IPS-18c (cell line): Measurements from ENCODE around the gene ARHGDIB.

Experiments
- H3K4me3 ChIP-seq: 2 replicates; pipeline ENCODE4 v1.7.0; 2013; ENCODE audit warnings: low read depth, mild to moderate bottlenecking, low read length, moderate library complexity; ENCODE audit not compliant: insufficient read depth
- H3K9me3 ChIP-seq: one replicate; pipeline ENCODE4 v1.6.1; 2013; ENCODE audit warnings: mild to moderate bottlenecking, low read length, moderate library complexity; ENCODE audit not compliant: control insufficient read depth, insufficient read depth

The ARHGDIB gene

DNA sequence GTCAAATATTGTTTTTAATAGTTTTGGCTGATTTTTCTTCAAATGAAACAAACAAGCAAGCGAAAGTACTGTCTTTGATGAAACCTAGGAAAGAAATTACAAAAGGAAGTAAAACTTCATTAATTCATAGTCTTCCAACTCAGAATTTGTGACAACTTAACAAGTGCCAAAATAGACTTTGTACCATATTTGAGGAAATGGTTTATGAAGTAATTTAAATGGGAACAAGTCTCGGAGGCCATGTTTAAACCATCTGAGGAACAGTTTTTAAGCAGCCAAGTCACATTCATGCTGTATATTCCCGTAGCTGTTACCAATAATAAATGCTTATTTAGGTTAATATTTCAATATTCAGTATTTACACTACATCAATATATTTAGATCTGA is 745 bp upstream of the ARHGDIB start:
- Histone ChIP-seq H3K4me3 (no peak overlapping the region), H3K9me3 (no peaks in the 10 kb centered on the region)

DNA sequence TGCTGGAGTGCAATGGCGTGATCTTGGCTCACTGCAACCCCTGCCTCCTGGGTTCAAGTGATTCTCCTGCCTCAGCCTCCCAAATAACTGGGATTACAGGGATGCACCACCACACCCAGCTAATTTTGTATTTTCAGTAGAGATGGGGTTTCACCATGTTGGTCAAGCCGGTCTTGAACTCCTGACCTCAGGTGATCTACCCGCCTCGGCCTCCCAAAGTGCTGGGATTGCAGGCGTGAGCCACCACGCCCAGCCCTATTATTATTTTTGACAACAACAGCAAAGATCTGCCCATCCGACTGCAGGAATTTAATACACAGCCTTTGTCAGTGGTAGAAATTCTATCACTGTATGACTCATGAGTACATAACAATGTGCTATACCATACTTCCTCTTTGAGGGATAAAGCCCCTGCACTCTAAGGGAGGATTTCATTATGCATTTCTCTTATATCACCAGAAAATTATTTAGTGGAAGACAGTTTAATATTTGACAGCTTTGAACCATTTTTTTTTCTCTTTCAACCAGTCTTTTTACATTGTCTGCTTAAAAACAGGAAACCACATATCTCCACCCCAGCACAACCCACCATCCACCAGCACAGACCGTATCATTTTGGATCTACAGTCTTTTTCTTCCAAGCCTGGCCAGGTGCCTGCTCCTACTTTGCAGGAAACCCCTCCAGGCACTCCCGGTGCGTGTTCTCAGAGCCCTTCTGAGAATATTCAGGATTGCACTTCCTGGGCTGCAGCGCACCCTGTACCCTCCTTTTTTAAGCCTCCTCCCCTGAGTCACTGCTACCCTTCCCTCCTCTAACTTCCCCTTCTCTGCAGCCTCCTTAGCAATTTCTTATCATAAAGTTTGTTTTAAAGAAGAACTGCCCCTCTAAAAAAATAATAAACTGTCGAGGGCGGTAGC is 594 bp downstream of the ARHGDIB start:
- Histone ChIP-seq H3K4me3 (no peak overlapping the region), H3K9me3 (no peaks in the 10 kb centered on the region)

DNA sequence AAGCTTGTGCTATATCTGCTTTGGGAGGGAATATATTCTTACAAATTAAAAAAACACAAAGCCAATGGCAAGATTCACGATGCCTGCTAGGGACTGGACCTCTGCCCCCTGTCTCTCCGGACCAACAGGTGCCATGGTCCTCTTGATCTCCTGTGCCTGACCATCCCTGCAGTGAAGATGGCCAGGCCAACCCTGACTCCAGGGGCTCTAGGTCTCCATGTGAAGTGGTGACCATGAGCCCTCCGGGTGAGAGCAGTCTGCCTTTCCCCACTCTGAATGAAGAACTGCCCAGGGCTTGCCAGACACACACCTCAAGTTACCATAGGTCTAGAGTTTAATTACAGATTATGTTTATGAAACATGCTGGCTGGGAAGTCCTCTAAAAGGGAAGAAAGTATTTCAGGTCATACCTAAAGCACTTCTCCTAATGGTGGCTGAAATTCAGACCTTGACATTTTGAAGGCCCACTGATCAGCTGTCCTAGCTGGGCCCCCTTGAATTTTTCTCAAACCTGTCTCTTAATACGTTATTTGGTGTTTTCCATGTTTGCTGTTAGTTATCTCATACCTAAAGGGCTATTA is 1.4 kb downstream of the ARHGDIB start:
- Histone ChIP-seq H3K9me3 (no peaks in the 10 kb centered on the region), H3K4me3 (no peak overlapping the region)

DNA sequence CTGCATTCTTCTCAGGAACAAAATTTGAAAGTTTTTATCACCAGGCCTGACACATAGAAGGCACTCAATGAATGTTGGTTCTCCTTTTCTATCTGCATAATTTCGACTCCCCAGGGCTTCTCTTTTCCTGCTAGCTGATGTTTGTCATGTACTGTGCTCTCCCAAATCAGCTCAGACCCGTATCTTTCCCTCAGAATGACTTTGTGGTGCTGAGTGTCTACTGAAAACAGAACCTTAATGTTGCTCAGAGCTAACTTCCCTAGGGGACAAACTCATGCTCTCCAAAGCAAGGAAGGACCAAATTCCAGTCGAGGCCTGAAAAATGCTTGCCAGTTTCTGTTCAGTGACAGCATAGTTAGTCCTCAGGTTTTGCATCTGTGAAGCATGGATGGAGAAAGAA is 1.9 kb downstream of the ARHGDIB start:
- no peak overlapping the region for H3K4me3 ChIP-seq
- no peaks in the 10 kb centered on the region for H3K9me3 ChIP-seq

DNA sequence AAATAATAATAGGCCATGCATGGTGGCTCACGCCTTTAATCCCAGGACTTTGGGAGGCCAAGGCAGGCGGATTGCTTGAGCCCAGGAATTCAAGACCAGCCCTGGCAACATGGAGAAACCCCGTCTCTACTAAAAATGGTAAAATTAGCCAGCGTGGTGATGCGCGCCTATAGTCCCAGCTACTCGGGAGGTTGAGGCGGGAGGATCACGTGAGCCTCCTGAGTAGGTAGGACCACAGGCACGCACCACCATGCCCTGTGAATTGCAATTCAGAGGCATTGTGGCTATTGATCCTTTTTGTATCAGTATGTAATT is 2.3 kb downstream of the ARHGDIB start:
- H3K4me3 ChIP-seq, result no peak overlapping the region

DNA sequence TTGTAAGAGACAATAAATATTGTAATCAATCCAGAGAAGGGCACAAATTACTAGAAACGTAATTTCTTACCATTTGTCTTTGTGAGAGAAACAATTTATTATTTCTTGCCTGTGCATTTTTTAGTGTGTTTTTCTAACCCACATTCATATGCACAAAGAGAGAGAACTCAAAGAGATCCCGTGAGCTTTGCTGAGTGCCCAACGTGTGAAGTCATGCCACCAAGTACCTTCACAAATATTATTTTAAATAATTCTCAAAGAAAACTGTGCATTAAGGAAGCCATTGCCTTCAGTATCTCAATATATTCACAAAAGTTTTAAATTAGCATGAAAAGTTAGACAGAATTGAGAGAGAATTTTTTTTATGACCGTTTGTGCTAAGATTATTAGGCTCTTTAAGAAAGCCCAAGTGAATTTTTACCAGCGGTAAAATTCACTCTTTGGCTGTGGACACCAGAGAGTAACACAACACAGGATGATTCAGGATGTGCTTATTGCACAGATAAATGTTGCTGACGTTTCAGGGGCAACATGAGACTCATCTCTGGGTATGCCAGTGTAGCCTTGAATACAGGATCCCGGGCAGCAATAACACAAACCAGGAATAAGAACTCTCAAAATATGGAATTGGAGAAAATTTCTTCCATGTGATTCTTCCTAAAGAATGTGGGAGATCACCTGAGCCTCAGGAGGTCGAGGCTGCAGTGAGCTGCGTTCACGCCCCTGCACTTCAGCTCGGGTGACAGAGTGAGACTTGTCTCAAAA is 2.9 kb downstream of the ARHGDIB start:
- H3K4me3 ChIP-seq, result no peak overlapping the region
- no peaks in the 10 kb centered on the region for H3K9me3 ChIP-seq

More for the DNA sequence above, 2.3 kb downstream of the ARHGDIB start:
- H3K9me3 ChIP-seq, result no peaks in the 10 kb centered on the region

DNA sequence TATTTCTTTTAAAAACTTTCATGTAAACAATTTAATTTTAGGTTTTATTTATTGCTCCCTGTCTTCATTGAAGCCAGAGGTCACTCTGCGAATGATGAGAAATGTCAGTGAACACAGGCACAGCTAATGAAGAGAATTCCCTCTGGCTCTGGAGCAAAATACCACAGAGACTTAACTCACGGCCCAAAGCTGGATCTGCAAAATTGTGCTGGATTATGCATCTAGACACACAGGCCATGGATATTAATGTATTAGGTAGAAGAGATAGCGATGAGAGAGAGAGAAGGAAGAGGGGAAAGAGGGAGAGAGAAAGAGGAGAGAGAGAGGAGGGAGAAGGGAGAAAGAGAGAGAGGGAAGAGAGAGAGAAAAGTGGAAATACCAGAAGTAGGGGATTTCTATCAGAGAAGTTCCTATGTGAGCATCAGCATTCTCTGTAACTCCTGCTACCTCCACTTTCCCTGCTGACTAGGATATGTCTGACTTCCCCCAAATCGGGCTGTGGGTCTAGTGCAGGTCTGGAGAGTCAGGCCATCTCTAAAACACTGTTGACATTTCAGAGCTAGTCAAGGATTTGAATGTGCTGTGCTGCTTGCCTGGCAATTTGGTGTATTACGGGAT is 3.7 kb downstream of the ARHGDIB start:
- Histone ChIP-seq H3K4me3 (no peak overlapping the region), H3K9me3 (no peaks in the 10 kb centered on the region)

DNA sequence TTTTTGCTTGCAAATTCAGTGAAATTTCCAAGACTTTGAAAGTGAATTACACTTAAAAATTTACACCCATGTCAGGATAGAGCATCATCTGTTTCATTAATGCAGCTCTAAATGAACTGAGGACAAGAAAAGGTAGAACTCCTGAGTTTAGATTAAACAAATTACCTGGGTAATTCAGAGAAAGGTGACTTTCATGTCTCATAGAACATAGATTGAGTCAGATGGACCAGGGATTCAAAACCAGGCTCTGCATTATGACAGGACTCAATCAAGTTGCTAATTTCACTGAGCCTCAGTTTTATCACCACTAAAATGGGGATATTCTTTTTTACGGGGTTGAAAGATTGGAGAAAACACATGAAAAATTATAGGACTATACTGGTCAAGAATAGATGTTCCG is 4.5 kb downstream of the ARHGDIB start:
- no peak overlapping the region for H3K4me3 ChIP-seq
- H3K9me3 ChIP-seq, result no peaks in the 10 kb centered on the region

DNA sequence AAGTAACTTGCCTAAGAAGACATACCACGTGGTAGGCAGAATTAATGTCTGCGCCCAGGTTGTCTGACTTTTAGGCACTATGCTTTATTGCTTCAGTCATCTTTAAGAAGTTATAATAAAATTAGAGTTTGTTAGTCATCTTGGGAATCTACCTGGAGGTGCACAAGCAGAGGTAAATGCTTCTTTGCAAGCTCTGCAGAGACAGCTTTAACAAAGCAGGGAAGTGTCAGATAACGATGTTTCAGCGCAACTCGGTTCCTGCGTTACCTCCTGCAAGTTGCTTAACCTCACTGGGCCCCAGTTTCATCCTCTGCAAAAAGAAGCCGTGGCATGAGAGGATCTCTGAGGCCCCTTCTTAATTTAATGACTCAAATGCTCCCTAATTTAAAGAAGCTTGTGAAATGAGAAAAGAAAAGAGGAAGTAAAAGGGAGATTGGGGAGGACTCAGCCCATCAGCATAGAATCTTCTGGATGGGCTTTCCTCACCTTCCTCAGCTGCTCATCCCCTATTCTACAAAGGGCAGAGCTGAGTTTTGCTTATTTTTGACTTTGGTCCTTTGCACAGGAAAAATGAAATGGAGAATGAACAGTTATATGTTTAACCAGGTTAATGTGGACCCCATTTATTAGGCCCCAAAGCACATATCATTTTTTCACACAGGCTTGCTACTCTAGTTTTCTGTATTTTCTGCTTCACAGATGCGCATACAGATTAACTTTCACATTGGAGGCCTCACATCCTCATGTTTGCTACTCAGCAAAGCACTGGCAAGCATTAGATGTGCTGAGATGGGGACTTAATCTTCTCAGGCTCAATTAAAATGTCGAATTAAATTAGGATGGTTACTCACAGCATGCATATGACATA is 5.1 kb downstream of the ARHGDIB start:
- H3K4me3 ChIP-seq, result no peak overlapping the region

DNA sequence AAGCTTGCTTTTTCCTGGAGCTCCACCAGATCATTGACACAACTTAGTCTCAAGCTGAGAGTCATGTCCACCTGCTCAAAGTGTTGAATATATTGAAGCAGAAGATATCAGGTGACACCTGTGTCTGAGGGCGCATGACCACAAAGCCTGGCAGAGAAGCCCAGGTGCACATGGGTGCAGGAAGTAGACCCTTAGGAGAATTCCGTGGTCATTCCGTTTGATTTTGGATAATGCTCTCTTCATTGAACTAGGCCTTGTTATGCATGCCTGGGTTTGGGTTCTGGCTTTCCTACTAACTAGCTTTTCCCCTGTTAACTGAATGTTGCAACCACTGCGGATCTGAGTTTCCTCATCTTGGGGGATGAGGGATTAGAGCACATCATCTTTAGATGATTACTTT is 7.1 kb downstream of the ARHGDIB start:
- H3K4me3 ChIP-seq, result no peak overlapping the region
- H3K9me3 ChIP-seq, result no peaks in the 10 kb centered on the region

More for the DNA sequence above, 5.1 kb downstream of the ARHGDIB start:
- H3K9me3 ChIP-seq, result no peaks in the 10 kb centered on the region

DNA sequence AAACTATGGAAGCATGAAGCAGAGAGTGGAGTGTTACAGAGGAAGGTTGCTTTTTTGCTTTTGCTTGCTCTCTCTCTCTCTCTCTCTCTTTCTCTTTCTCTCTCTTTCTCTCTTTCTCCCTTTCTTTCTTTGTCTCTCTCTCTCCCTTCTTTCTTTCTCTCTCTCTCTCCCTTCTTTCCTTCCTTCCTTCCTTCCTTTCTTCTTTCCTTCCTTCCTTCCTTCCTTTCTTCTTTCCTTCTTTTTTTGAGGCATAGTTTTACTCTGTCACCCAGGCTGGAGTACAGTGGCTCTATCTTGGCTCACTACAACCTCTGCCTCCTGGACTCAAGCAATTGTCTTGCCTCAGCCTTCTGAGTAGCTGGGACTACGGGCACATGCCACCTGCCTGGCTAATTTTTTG is 7.6 kb downstream of the ARHGDIB start:
- no peaks in the 10 kb centered on the region for H3K9me3 ChIP-seq

DNA sequence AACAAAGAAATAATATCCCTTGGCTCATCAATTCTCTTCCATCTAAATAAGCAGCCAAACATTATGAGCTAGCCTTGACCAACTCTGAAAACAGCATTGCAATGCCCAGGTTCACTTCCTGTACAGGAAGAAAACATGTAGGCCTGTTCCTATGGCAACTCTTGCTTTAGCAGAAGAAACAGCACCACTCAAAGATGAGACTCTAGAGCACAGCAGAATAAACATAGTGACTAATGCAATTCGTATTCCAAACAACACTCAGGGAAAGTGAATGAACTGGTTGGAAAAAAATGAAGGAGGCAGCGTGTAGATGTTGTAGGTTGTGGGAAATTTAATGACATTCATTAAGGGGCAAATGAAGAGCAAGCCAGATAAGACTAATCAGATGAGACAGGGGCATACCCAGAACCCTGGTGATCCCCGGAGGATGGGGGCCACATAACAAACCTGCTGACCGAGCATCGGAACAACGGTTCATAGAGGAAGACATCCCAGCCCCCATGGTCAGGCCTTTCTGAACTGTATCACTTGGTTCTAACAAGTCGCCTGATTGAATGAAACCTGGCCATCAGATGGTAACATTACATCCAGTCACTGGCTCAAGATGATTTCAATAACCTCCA is 9.0 kb downstream of the ARHGDIB start:
- Histone ChIP-seq H3K9me3 (no peaks in the 10 kb centered on the region), H3K4me3 (no peak overlapping the region)

More for the DNA sequence above, 7.6 kb downstream of the ARHGDIB start:
- H3K4me3 ChIP-seq, result no peak overlapping the region

DNA sequence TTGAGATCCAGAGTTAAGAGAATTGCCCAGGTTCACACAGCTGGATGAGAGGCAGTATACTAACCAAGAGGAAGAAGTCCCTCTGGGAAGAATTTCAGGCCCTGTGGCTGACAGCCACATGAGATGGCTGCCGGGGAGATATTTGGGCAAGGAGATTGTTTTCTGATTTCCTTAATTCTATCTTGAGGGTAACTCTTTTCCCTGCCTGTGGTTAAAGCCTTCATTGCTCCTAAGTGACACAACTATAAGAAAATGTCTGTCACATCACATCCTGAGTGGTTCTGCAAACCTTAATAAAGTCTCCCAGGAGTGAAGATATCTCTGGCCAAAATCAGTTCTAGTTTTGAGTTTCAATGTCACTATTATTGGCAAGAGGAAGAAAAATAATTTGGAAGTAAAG is 9.6 kb downstream of the ARHGDIB start:
- Histone ChIP-seq H3K9me3 (no peaks in the 10 kb centered on the region), H3K4me3 (no peak overlapping the region)

DNA sequence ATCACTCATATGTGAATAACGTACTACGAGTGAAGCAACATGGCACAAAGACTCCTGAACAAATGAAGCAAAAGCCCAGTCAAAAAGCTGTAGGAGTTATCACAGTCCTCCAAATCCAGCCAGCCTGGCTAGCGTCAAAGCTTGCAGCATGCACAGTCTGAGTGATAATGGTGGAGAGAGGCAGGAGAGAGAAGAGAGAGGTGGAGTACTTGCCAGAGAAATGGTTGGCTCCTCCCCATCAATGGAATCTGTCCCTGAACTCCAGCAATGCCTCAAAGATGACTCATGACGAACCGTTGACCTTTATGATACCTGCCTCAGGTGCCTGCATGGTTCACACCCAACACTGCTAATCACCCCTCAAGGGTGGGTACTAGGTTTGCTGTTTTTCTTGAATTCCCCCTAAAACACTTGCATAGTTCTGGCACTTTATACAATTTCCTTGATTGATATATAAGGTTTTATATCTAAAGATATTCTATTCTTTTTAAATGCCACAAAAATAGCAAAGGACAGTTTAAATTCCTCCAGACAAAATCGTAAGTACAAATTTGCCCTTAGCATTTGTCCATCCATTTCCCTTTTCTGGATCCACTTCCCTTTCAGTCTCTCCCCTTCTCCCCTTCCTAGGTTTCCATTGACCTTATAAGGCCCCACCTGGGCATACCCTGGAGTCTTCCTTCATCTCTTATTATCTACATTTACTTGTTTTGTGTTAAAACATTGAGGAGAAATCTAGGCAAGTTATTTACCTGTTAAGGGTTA is 10.2 kb downstream of the ARHGDIB start:
- no peak overlapping the region for H3K4me3 ChIP-seq

DNA sequence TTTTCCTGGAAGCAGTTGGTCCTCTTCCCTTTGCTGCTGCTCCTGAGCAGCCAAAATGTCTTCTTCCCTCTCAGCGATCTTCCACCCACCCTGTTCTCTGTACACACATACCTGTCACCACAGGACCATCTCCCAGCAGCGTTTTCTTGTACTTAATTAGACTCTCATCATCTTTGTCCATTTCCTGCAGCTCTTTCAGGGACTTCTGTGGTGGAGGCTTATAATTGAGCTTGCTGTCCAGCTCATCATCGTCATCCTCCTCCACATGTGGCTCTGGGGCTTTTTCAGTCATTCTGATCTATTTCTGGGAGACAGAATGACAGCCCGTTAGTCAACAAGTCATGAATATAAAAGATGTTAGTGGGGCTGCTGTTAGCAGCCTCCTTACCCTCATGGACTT is 11.0 kb downstream of the ARHGDIB start:
- no peak overlapping the region for H3K4me3 ChIP-seq
- H3K9me3 ChIP-seq, result no peaks in the 10 kb centered on the region

More for the DNA sequence above, 10.2 kb downstream of the ARHGDIB start:
- H3K9me3 ChIP-seq, result no peaks in the 10 kb centered on the region

DNA sequence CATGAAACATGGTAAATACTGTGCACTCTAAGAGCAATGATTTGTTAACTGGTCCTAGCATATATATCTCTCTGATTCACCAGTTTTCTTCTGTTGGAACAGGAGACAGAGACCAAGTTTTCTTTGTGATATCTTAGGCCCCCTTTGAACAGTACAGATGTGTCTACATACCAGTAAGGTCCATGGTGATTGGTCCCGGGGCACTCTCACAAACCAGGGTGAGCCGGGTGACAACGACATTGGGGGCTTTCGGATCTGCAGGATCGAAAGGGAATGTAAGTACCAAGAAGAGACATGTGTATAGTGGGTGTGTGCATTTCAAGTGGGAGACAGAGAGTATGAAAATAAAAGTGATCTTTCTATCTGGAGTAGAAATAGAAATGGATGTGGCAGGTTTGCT is 11.8 kb downstream of the ARHGDIB start:
- H3K4me3 ChIP-seq, result no peak overlapping the region
- H3K9me3 ChIP-seq, result no peaks in the 10 kb centered on the region
